Psoas muscle (tissue), 8 donors: Measurements from ENCODE around the gene PAQR9. TPM values are rescaled to one million over a fixed set of nuclear protein-coding genes. Genes with fewer than 3 reads are reported as not detected.
A peak's percentile ranks its signal among the peaks of the same experiment; 100 is the strongest.

Source experiments
- ATAC-seq, 4 donors: fragments of 200-7000 bp; cut with Tn5 transposase; one replicate each; pipeline ENCODE4 v1.9.1; 2020; ENCODE audit warnings: moderate library complexity in 3 of 4, mild to moderate bottlenecking in 2 of 4
- DNase-seq, 2 donors: peaks; one replicate each; pipeline ENCODE4 v3.0.0-alpha.2; 2020
- H3K27ac ChIP-seq: fragments of 200-600 bp; one replicate; pipeline ENCODE4 v1.8.0; 2022
- H3K27me3 ChIP-seq, 3 donors: fragments of 200-600 bp in 1 of 3; one replicate each; pipeline versions ENCODE4 v1.6.1 to v1.8.0; 2013 to 2022; ENCODE audit warnings: low read length in 2 of 3, mild to moderate bottlenecking in 2 of 3, moderate library complexity in 1 of 3; ENCODE audit not compliant: insufficient read depth in 3 of 3
- H3K36me3 ChIP-seq, 2 donors: fragments of 200-600 bp in 1 of 2; one replicate each; pipeline versions ENCODE4 v1.6.1 to v1.8.0; 2013 to 2022; ENCODE audit warnings: low read depth in 1 of 2, mild to moderate bottlenecking in 1 of 2, moderate library complexity in 1 of 2; ENCODE audit not compliant: insufficient read depth in 1 of 2
- H3K4me1 ChIP-seq: fragments of 200-600 bp; one replicate; pipeline ENCODE4 v1.8.0; 2022
- H3K4me3 ChIP-seq: fragments of 200-600 bp; one replicate; pipeline ENCODE4 v1.8.0; 2022; ENCODE audit warnings: mild to moderate bottlenecking
- H3K9me3 ChIP-seq: fragments of 200-600 bp; one replicate; pipeline ENCODE4 v1.8.0; 2022
- CTCF ChIP-seq: fragments of 200-600 bp; IDR thresholded peaks from one replicate; pipeline ENCODE4 v1.8.0; 2022; ENCODE audit warnings: antibody characterized with exemption
- WGBS, 3 donors: extraction: QIAGEN DNeasy Blood & Tissue Kit; methylation state at CpG; one replicate each; pipeline versions ENCODE4 v1.1.6 to v1.1.7; 2013; 5-methylcytosine and 5-hydroxymethylcytosine counted together
- intact Hi-C, 2 donors: fragments of 100-400 bp; cut with DNase I; formaldehyde crosslinking; loops; one replicate each; pipeline versions ENCODE4 v1.11.0 to v1.14.2; 2022
- polyA plus RNA-seq, 3 donors: library from polyadenylated mRNA; stranded (reverse); fragments of 200-250 nt; gene quantifications; one replicate each; pipeline ENCODE4 v1.2.3, GENCODE V29; 2013
- total RNA-seq, 4 donors: library from RNA; stranded (reverse); fragmentation: NEBNext Ultra II Directional in 2 of 4; extraction: Animal tissue kit (Norgen Biotek cat#: 25700) in 2 of 4; gene quantifications; one replicate each; pipeline versions ENCODE4 v1.2.1 to v1.2.4, GENCODE V29; 2021 to 2023
- donor health status: healthy with polysubstance abuse.
- donor health status: DM: no; HTN: no; CAD: no; lungs with moderate emphysema.
- donor health status: Bipolar disorder and iron deficiency.
- donor health status: healthy.
- donor health status: DM: yes; HTN: yes; CAD: no.
- donor health status: DM: no; HTN: no; CAD: no.
- donor health status: DM: no; HTN: no; CAD: no.
- donor health status: DM: yes; HTN: yes; CAD: no.

The PAQR9 gene
- total and polyA plus RNA-seq, 7 donors = 0.53 to 5.8 (median 2.2) TPM

GRCh38 chr3:143002727-143003126 lies 39.3 kb upstream of the PAQR9 start:
- no peak for TF ChIP-seq CTCF
- 3 to 4% (median 3%) methylated on average over 9 of the region's 9 CpGs for WGBS, 3 donors
- no peak for ATAC-seq
- intact Hi-C loops = loop anchor here (5.0 kb wide), 1 partner anchor 425 kb away; the partner anchor contains the start of gene ATR (in 2 of the 2)
- no peak for DNase-seq
- no peaks in the 10 kb centered on the region for H3K36me3 ChIP-seq
- peak overlapping the region; percentile 94 for H3K4me3 ChIP-seq
- no peaks in the 10 kb centered on the region for H3K27me3 ChIP-seq
- no peaks in the 10 kb centered on the region for H3K9me3 ChIP-seq
- H3K27ac ChIP-seq = peak overlapping the region; percentile 86
- peaks cover 56% of the 10 kb centered on the region for H3K4me1 ChIP-seq

GRCh38 chr3:143002083-143002712 lies 38.7 kb upstream of the PAQR9 start:
- H3K9me3 ChIP-seq = no peaks in the 10 kb centered on the region
- H3K36me3 ChIP-seq = no peaks in the 10 kb centered on the region
- peak in 2 of 4 donors; percentile 2 to 19 for ATAC-seq
- no peaks in the 10 kb centered on the region for H3K27me3 ChIP-seq
- H3K4me3 ChIP-seq = peak overlapping the region; percentile 94
- 1% methylated on average over 19 of the region's 19 CpGs for WGBS, 3 donors
- no peak for DNase-seq
- peaks cover 54% of the 10 kb centered on the region for H3K4me1 ChIP-seq
- intact Hi-C loops = loop anchor here (5.0 kb wide), 1 partner anchor 425 kb away; the partner anchor contains the start of gene ATR (in 2 of the 2)
- no peak for TF ChIP-seq CTCF
- peak overlapping the region; percentile 86 for H3K27ac ChIP-seq

- H3K9me3 ChIP-seq = no peaks in the 10 kb centered on the region
- no peaks in the 10 kb centered on the region for H3K27me3 ChIP-seq
- ATAC-seq (peak; percentile 95 to 97 (median 96)), DNase-seq (peak; percentile 96 to 98)
- WGBS, 3 donors = 0 to 1% (median 1%) methylated on average over 55 of the region's 55 CpGs
- H3K4me1 ChIP-seq = peaks cover 48% of the 10 kb centered on the region
- H3K27ac ChIP-seq = peak within 1 kb of the TSS; percentile 86
- intact Hi-C loops = loop anchor here (5.0 kb wide), 1 partner anchor 424 kb away; the partner anchor contains the start of gene ATR (in 2 of the 2)
- TF ChIP-seq CTCF = no peak
- H3K4me3 ChIP-seq = peak within 1 kb of the TSS; percentile 94
- H3K36me3 ChIP-seq = no peaks in the 10 kb centered on the region
Measured at GRCh38 chr3:143001369-143002082, 38.1 kb upstream of the PAQR9 start, which contains the start of gene U2SURP. TSS of gene U2SURP (plus strand) at chr3:143001570. CDS start at chr3:143001629, 59 bp downstream.

- Histone ChIP-seq H3K27me3 (no peaks in the 10 kb centered on the region), H3K4me3 (peak overlapping the region; percentile 94), H3K9me3 (no peaks in the 10 kb centered on the region), H3K27ac (peak overlapping the region; percentile 86), H3K4me1 (peaks cover 43% of the 10 kb centered on the region), H3K36me3 (no peaks in the 10 kb centered on the region)
- peak in 3 of 4 donors; percentile 81 to 89 (median 87) for ATAC-seq
- DNase-seq = peak; percentile 67 to 87
- intact Hi-C loops = loop anchor here (5.0 kb wide), 1 partner anchor 424 kb away; the partner anchor contains the start of gene ATR (in 2 of the 2)
- 0 to 1% (median 1%) methylated on average over 15 of the region's 15 CpGs for WGBS, 3 donors
- TF ChIP-seq CTCF = peak; percentile 2
Measured at GRCh38 chr3:143001034-143001368, 37.5 kb upstream of the PAQR9 start.
